ENCODE data around the gene DMRTA1. TPM values are rescaled to one million over a fixed set of nuclear protein-coding genes. Genes with fewer than 3 reads are reported as not detected.

DMRTA1 gene
- total RNA-seq, 4 donors from 2014 or later = 0.29 to 11.0 (median 1.0) TPM

- Histone ChIP-seq H3K9me3 (no peaks in the 10 kb centered on the region), H3K4me3 (peak overlapping the region; percentile 52 to 65), H3K36me3 (no peaks in the 10 kb centered on the region), H3K27me3 (peaks cover 0 to 6% of the 10 kb centered on the region in 2 donors), H3K27ac (peak overlapping the region; percentile 73 to 82), H3K4me1 (no peaks in the 10 kb centered on the region)
- intact Hi-C loops (cut with DNase I; ENCODE audit: low total_unique reads) = no loop called here
- DNase-seq = no peak
- TF ChIP-seq CTCF (IDR thresholded peaks at IDR 0.05) = no peak
- TF ChIP-seq POLR2A (IDR thresholded peaks at IDR 0.05) = no peak
These were observed 1.1 kb downstream of the DMRTA1 start for GRCh38 chr9:22447618-22448305.

GRCh38 chr9:22449719-22450118 is 3.1 kb downstream of the DMRTA1 start:
- Histone ChIP-seq H3K4me3 (no peak overlapping the region), H3K36me3 (no peaks in the 10 kb centered on the region), H3K4me1 (no peaks in the 10 kb centered on the region), H3K27me3 (no peaks in the 10 kb centered on the region), H3K9me3 (no peaks in the 10 kb centered on the region), H3K27ac (no peak overlapping the region)
- intact Hi-C loops (cut with DNase I; ENCODE audit: low total_unique reads) = loop anchor here (10.0 kb wide), 1 partner anchor 635 kb away; no protein-coding TSS in a partner anchor
- TF ChIP-seq POLR2A (IDR thresholded peaks at IDR 0.05) = no peak
- TF ChIP-seq CTCF (IDR thresholded peaks at IDR 0.05) = no peak
- no peak for DNase-seq

GRCh38 chr9:22452415-22453010 is 5.9 kb downstream of the DMRTA1 start:
- H3K9me3 ChIP-seq = no peaks in the 10 kb centered on the region
- no peaks in the 10 kb centered on the region for H3K36me3 ChIP-seq
- no peak for TF ChIP-seq POLR2A (IDR thresholded peaks at IDR 0.05)
- peak; percentile 45 to 70 (median 58) for TF ChIP-seq CTCF (IDR thresholded peaks at IDR 0.05)
- no peak overlapping the region for H3K27ac ChIP-seq
- DNase-seq = peak; percentile 24 to 27
- intact Hi-C loops (cut with DNase I; ENCODE audit: low total_unique reads) = loop anchor here (10.0 kb wide), 1 partner anchor 638 kb away; no protein-coding TSS in a partner anchor
- H3K27me3 ChIP-seq = no peaks in the 10 kb centered on the region
- H3K4me1 ChIP-seq = no peaks in the 10 kb centered on the region
- H3K4me3 ChIP-seq = no peak overlapping the region

DNA sequence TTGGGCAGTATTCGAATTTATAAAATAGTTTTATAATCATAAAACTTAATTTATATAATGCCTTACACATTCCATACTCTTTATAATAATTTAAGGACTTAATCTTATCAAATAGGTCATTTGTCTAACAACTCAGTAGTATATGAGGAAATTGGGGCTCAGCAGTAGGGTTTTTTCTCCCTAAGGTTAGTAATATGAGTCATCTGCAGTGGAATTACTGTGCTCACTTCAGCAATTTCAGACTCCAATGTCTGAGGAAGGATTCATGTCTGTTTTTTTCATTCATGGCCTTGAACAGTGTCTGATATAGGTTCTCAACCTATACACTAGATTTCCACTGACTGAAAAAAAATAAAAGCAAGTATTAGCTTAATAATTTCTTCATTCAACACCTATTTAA is 7.4 kb downstream of the DMRTA1 start:
- no peaks in the 10 kb centered on the region for H3K27me3 ChIP-seq
- H3K27ac ChIP-seq = no peak overlapping the region
- no peaks in the 10 kb centered on the region for H3K36me3 ChIP-seq
- no peaks in the 10 kb centered on the region for H3K9me3 ChIP-seq
- no peak overlapping the region for H3K4me3 ChIP-seq
- no peak for DNase-seq
- TF ChIP-seq CTCF (IDR thresholded peaks at IDR 0.05) (no peak), POLR2A (IDR thresholded peaks at IDR 0.05) (no peak)
- H3K4me1 ChIP-seq = no peaks in the 10 kb centered on the region
- intact Hi-C loops (cut with DNase I; ENCODE audit: low total_unique reads) = loop anchor here (10.0 kb wide), 1 partner anchor 639 kb away; no protein-coding TSS in a partner anchor

DNA sequence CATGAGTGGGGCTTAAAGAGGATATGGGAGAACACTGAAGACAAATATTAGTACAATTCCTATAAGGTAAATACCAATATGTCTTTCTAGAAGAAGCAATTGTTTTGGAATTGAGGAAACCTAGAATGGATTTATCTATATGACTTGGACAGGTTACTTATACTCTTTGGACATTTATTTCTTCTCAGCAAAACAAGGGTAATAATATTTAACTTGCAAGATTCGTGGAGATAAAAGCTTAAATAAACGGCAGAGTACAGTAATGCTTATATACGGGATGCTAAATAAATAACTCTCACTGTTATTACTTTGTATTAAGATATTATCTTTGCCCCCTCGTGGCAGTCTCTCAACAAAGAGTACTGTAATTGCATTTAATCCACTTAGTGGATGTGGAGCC is 8.6 kb downstream of the DMRTA1 start:
- DNase-seq = no peak
- no peak overlapping the region for H3K27ac ChIP-seq
- intact Hi-C loops (cut with DNase I; ENCODE audit: low total_unique reads) = loop anchor here (10.0 kb wide), 1 partner anchor 640 kb away; no protein-coding TSS in a partner anchor
- no peaks in the 10 kb centered on the region for H3K36me3 ChIP-seq
- H3K9me3 ChIP-seq = no peaks in the 10 kb centered on the region
- no peak overlapping the region for H3K4me3 ChIP-seq
- H3K27me3 ChIP-seq = no peaks in the 10 kb centered on the region
- no peak for TF ChIP-seq POLR2A (IDR thresholded peaks at IDR 0.05)
- H3K4me1 ChIP-seq = no peaks in the 10 kb centered on the region

All from uterus (tissue), 4 donors.